ENCODE measurements around the gene ZNF385D. TPM values are rescaled to one million over a fixed set of nuclear protein-coding genes. Genes with fewer than 3 reads are reported as not detected.

ZNF385D gene
- total and polyA plus RNA-seq, 2 experiments from 2014 or later: 2.7 to 12.3 TPM

- Histone ChIP-seq H3F3A (replicated peaks; ENCODE audit: low read depth) (no peaks in the 10 kb centered on the region), H2AFZ (no peak overlapping the region), H3K9me2 (ENCODE audit: insufficient read depth) (no peaks in the 10 kb centered on the region), H3K36me3 (ENCODE audit: insufficient read depth) (no peaks in the 10 kb centered on the region), H3K27ac (ENCODE audit: low read depth) (no peak overlapping the region), H3K27me3 (ENCODE audit: insufficient read depth) (no peaks in the 10 kb centered on the region), H3K4me2 (no peak overlapping the region), H3K79me2 (replicated peaks; ENCODE audit: insufficient read depth) (no peaks in the 10 kb centered on the region), H3K4me1 (ENCODE audit: insufficient read depth) (no peaks in the 10 kb centered on the region), H3K4me3 (no peak overlapping the region), H4K20me1 (replicated peaks; ENCODE audit: insufficient read depth) (no peaks in the 10 kb centered on the region)
- H3K9me3 Mint-ChIP-seq: no peaks in the 10 kb centered on the region
- TF ChIP-seq ZNF331 (CRISPR knock-in tag; IDR thresholded peaks at IDR 0.05; ENCODE audit: low read depth): no peak
- TF ChIP-seq EZH2phosphoT487 (IDR thresholded peaks at IDR 0.05; ENCODE audit: unreplicated experiment): no peak
- no peak for TF ChIP-seq ZNF114 (CRISPR knock-in tag; IDR thresholded peaks at IDR 0.05)
- TF ChIP-seq JUNB (IDR thresholded peaks at IDR 0.05; ENCODE audit: unreplicated experiment): no peak
- TF ChIP-seq, protein P1, sequence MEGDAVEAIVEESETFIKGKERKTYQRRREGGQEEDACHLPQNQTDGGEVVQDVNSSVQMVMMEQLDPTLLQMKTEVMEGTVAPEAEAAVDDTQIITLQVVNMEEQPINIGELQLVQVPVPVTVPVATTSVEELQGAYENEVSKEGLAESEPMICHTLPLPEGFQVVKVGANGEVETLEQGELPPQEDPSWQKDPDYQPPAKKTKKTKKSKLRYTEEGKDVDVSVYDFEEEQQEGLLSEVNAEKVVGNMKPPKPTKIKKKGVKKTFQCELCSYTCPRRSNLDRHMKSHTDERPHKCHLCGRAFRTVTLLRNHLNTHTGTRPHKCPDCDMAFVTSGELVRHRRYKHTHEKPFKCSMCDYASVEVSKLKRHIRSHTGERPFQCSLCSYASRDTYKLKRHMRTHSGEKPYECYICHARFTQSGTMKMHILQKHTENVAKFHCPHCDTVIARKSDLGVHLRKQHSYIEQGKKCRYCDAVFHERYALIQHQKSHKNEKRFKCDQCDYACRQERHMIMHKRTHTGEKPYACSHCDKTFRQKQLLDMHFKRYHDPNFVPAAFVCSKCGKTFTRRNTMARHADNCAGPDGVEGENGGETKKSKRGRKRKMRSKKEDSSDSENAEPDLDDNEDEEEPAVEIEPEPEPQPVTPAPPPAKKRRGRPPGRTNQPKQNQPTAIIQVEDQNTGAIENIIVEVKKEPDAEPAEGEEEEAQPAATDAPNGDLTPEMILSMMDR (conservative IDR thresholded peaks at IDR 0.05; ENCODE audit: low read depth in 2 of 2): no peak
- TF ChIP-seq, protein P2, sequence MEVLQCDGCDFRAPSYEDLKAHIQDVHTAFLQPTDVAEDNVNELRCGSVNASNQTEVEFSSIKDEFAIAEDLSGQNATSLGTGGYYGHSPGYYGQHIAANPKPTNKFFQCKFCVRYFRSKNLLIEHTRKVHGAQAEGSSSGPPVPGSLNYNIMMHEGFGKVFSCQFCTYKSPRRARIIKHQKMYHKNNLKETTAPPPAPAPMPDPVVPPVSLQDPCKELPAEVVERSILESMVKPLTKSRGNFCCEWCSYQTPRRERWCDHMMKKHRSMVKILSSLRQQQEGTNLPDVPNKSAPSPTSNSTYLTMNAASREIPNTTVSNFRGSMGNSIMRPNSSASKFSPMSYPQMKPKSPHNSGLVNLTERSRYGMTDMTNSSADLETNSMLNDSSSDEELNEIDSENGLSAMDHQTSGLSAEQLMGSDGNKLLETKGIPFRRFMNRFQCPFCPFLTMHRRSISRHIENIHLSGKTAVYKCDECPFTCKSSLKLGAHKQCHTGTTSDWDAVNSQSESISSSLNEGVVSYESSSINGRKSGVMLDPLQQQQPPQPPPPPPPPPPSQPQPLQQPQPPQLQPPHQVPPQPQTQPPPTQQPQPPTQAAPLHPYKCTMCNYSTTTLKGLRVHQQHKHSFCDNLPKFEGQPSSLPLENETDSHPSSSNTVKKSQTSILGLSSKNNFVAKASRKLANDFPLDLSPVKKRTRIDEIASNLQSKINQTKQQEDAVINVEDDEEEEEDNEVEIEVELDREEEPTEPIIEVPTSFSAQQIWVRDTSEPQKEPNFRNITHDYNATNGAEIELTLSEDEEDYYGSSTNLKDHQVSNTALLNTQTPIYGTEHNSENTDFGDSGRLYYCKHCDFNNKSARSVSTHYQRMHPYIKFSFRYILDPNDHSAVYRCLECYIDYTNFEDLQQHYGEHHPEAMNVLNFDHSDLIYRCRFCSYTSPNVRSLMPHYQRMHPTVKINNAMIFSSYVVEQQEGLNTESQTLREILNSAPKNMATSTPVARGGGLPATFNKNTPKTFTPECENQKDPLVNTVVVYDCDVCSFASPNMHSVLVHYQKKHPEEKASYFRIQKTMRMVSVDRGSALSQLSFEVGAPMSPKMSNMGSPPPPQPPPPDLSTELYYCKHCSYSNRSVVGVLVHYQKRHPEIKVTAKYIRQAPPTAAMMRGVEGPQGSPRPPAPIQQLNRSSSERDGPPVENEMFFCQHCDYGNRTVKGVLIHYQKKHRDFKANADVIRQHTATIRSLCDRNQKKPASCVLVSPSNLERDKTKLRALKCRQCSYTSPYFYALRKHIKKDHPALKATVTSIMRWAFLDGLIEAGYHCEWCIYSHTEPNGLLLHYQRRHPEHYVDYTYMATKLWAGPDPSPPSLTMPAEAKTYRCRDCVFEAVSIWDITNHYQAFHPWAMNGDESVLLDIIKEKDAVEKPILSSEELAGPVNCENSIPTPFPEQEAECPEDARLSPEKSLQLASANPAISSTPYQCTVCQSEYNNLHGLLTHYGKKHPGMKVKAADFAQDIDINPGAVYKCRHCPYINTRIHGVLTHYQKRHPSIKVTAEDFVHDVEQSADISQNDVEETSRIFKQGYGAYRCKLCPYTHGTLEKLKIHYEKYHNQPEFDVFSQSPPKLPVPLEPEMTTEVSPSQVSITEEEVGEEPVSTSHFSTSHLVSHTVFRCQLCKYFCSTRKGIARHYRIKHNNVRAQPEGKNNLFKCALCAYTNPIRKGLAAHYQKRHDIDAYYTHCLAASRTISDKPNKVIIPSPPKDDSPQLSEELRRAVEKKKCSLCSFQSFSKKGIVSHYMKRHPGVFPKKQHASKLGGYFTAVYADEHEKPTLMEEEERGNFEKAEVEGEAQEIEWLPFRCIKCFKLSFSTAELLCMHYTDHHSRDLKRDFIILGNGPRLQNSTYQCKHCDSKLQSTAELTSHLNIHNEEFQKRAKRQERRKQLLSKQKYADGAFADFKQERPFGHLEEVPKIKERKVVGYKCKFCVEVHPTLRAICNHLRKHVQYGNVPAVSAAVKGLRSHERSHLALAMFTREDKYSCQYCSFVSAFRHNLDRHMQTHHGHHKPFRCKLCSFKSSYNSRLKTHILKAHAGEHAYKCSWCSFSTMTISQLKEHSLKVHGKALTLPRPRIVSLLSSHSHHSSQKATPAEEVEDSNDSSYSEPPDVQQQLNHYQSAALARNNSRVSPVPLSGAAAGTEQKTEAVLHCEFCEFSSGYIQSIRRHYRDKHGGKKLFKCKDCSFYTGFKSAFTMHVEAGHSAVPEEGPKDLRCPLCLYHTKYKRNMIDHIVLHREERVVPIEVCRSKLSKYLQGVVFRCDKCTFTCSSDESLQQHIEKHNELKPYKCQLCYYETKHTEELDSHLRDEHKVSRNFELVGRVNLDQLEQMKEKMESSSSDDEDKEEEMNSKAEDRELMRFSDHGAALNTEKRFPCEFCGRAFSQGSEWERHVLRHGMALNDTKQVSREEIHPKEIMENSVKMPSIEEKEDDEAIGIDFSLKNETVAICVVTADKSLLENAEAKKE (CRISPR knock-in tag; IDR thresholded peaks at IDR 0.05): no peak
- no peak for TF ChIP-seq ETS1 (IDR thresholded peaks at IDR 0.05)
- no peak for DNase-seq (ENCODE audit: low spot score)
- H3K4me1 Mint-ChIP-seq: peaks cover 3% of the 10 kb centered on the region; the same call in 2 of the 3 replicates
- no peak for ATAC-seq
- peaks cover 2% of the 10 kb centered on the region for H3K27me3 Mint-ChIP-seq (ENCODE audit: insufficient read depth, low read depth, poor library complexity)
- no peak overlapping the region for H3K27ac Mint-ChIP-seq
- no peak overlapping the region for H3K4me3 Mint-ChIP-seq
- no peaks in the 10 kb centered on the region for H3K36me3 Mint-ChIP-seq (ENCODE audit: low read depth)
These were observed 303.4 kb downstream of the ZNF385D start for GRCh38 chr3:21447476-21448151.

Data from GM23338 (cell line).